ENCODE results near the gene CDKN2C.

CDKN2C gene

GRCh38 chr1:50968821-50969610 lies 1.0 kb upstream of the CDKN2C start (continued):
- TF ChIP-seq KLF8 (tag by site-specific recombination; IDR thresholded peaks at IDR 0.05) (0 out of 2 replicates have a peak, but pooled peaks have one; percentile 17), ZBTB48 (tag by site-specific recombination; IDR thresholded peaks at IDR 0.05) (peak; percentile 82), OVOL3 (tag by site-specific recombination; IDR thresholded peaks at IDR 0.05) (0 out of 2 replicates have a peak, but pooled peaks have one; percentile 24), ZFP69B (tag by site-specific recombination; IDR thresholded peaks at IDR 0.05) (peak; percentile 60), ZEB2 (tag by site-specific recombination; IDR thresholded peaks at IDR 0.05) (peak; percentile 65), ZNF362 (tag by site-specific recombination; IDR thresholded peaks at IDR 0.05) (peak; percentile 100), ZNF223 (tag by site-specific recombination; IDR thresholded peaks at IDR 0.05) (peak; percentile 48; the same call in 1 of the 2 replicates), PATZ1 (tag by site-specific recombination; IDR thresholded peaks at IDR 0.05) (peak; percentile 83; the same call in 1 of the 2 replicates), HIC1 (tag by site-specific recombination; IDR thresholded peaks at IDR 0.05) (peak; percentile 95), ZNF629 (tag by site-specific recombination; IDR thresholded peaks at IDR 0.05) (peak; percentile 9), ZNF830 (tag by site-specific recombination; IDR thresholded peaks at IDR 0.05; ENCODE audit: low read depth) (no peak), ZNF391 (tag by site-specific recombination; IDR thresholded peaks at IDR 0.05; ENCODE audit: borderline replicate concordance, low read depth) (peak; percentile 62; the same call in 1 of the 2 replicates), PRDM4 (tag by site-specific recombination; IDR thresholded peaks at IDR 0.05) (peak; percentile 100), PRDM1 (tag by site-specific recombination; IDR thresholded peaks at IDR 0.05) (peak; percentile 87), ZNF501 (tag by site-specific recombination; IDR thresholded peaks at IDR 0.05) (peak; percentile 67), ZBTB10 (tag by site-specific recombination; IDR thresholded peaks at IDR 0.05) (peak; percentile 65), ZNF677 (tag by site-specific recombination; IDR thresholded peaks at IDR 0.05) (no peak), ZNF221 (tag by site-specific recombination; IDR thresholded peaks at IDR 0.05; ENCODE audit: borderline replicate concordance) (no peak), ZNF335 (tag by site-specific recombination; conservative IDR thresholded peaks at IDR 0.05) (peak; percentile 94), ZNF76 (tag by site-specific recombination; IDR thresholded peaks at IDR 0.05; ENCODE audit: borderline replicate concordance, low read depth) (peak; percentile 29; the same call in 1 of the 2 replicates), ZNF600 (tag by site-specific recombination; IDR thresholded peaks at IDR 0.05) (peak; percentile 54; the same call in 1 of the 2 replicates), ZFHX2 (tag by site-specific recombination; conservative IDR thresholded peaks at IDR 0.05) (peak; percentile 25; the same call in 1 of the 2 replicates), ZNF530 (tag by site-specific recombination; IDR thresholded peaks at IDR 0.05; ENCODE audit: low read depth) (no peak)

Data from HEK293 (cell line).